ELF-1 (cell line): ENCODE measurements around the gene FGF18.
A peak's percentile ranks its signal among the peaks of the same experiment; 100 is the strongest.
"Not testable (repeated sequence)": the region's sequence is repeated elsewhere in the genome, so short reads cannot be mapped to it uniquely, and the experiment has no call there.

Experiments used
- DNase-seq: peaks from one replicate; pipeline ENCODE4 v3.0.0-alpha.2; 2016; ENCODE audit warnings: low read depth, low spot score

FGF18 gene

GRCh38 chr5:171418982-171419687 lies at the start of gene FGF18:
TSS of gene FGF18 (plus strand) at chr5:171419647. CDS start at chr5:171420200, 553 bp downstream.
- peak; percentile 92 for DNase-seq

GRCh38 chr5:171369898-171370297 lies 49.5 kb upstream of the FGF18 start:
- no peak for DNase-seq

- DNase-seq = not testable (repeated sequence)
Measured at GRCh38 chr5:171370881-171371280, 48.6 kb upstream of the FGF18 start.

GRCh38 chr5:171371326-171371725 lies 48.1 kb upstream of the FGF18 start:
- DNase-seq = no peak

- no peak for DNase-seq
Measured at GRCh38 chr5:171379961-171380360, 39.5 kb upstream of the FGF18 start.

GRCh38 chr5:171384416-171384815 lies 35.0 kb upstream of the FGF18 start:
- not testable (repeated sequence) for DNase-seq

GRCh38 chr5:171384999-171385398 lies 34.4 kb upstream of the FGF18 start:
- DNase-seq = not testable (repeated sequence)

GRCh38 chr5:171386006-171386671 lies 33.3 kb upstream of the FGF18 start:
- no peak for DNase-seq

GRCh38 chr5:171386861-171387344 lies 32.5 kb upstream of the FGF18 start:
- no peak for DNase-seq

GRCh38 chr5:171387345-171387969 lies 32.0 kb upstream of the FGF18 start, which contains the start of gene NPM1:
TSS of gene NPM1 (plus strand) at chr5:171387849. CDS start at chr5:171387949, 100 bp downstream.
- peak; percentile 99 for DNase-seq

GRCh38 chr5:171387970-171388815 lies 31.3 kb upstream of the FGF18 start:
- peak; percentile 80 for DNase-seq

GRCh38 chr5:171388816-171389168 lies 30.7 kb upstream of the FGF18 start:
- no peak for DNase-seq

GRCh38 chr5:171390883-171391677 lies 28.4 kb upstream of the FGF18 start:
- no peak for DNase-seq

- DNase-seq = no peak
Measured at GRCh38 chr5:171391996-171392577, 27.4 kb upstream of the FGF18 start.

- DNase-seq = no peak
Measured at GRCh38 chr5:171392585-171393159, 26.8 kb upstream of the FGF18 start.

- no peak for DNase-seq
Measured at GRCh38 chr5:171395042-171395441, 24.4 kb upstream of the FGF18 start.

GRCh38 chr5:171396583-171396982 lies 22.9 kb upstream of the FGF18 start:
- not testable (repeated sequence) for DNase-seq

- DNase-seq = no peak
Measured at GRCh38 chr5:171397190-171397589, 22.3 kb upstream of the FGF18 start.

GRCh38 chr5:171397599-171397998 lies 21.8 kb upstream of the FGF18 start:
- DNase-seq = no peak

GRCh38 chr5:171398660-171399059 lies 20.8 kb upstream of the FGF18 start:
- DNase-seq = not testable (repeated sequence)
